Stimulated activated naive CD4-positive, alpha-beta T cell treated with Interleukin-2 at 50 U/mL for 16 hours (primary cell): Measurements from ENCODE around the gene ZC3H4.

Experiments
- DNase-seq: peaks from one replicate; lab custom pipeline; 2025; lab: John Stamatoyannopoulos, UW

ZC3H4 gene

DNA sequence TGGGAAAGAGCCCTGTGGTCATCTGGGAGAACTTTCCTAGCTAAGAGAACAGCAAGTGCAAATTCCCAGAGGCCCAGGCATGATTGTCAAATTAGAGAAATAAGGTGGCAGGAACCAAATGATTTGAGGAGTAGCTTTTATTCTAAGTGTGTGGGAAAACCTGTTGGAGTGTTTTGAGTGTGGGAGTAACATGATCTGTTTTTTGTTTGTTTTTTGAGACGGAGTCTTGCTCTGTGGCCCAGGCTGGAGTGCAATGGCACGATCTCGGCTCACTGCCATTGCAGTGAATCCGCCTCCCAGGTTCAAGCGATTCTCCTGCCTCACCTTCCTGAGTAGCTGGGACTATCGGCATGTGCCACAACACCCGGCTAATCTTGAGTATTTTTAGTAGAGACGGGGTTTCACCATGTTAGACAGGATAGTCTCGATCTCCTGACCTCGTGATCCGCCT, 19.5 kb upstream of the ZC3H4 start:
- DNase-seq, result no peak

DNA sequence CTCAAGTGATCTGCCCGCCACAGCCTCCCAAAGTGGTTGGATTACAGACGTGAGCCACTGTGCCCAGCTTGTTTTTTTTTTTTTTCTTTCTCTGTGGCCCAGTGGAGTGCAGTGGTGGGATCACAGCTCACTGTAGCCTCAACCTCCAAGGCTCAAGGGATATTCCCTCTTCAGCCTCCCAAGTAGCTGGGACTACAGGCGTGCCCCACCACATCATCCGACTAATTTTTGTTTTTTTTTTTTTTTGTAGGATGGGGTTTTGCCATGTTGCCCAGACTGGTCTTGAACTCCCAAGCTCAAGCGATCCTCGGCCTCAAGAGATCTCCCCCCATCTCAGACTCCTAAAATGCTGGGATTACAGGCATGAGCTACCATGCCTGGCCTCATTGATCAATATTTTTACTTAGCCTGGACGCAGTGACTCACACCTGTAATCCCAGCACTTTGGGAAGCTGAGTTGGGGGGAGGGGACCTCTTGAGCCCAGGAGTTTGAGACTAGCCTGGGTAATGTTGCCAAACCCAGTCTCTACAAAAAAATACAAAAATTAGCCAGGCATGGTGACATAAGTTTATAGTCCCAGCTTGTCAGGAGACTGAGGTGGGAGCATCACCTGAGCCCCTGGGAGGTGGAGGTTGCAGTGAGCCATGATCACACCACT, 18.7 kb upstream of the ZC3H4 start:
- no peak for DNase-seq

DNA sequence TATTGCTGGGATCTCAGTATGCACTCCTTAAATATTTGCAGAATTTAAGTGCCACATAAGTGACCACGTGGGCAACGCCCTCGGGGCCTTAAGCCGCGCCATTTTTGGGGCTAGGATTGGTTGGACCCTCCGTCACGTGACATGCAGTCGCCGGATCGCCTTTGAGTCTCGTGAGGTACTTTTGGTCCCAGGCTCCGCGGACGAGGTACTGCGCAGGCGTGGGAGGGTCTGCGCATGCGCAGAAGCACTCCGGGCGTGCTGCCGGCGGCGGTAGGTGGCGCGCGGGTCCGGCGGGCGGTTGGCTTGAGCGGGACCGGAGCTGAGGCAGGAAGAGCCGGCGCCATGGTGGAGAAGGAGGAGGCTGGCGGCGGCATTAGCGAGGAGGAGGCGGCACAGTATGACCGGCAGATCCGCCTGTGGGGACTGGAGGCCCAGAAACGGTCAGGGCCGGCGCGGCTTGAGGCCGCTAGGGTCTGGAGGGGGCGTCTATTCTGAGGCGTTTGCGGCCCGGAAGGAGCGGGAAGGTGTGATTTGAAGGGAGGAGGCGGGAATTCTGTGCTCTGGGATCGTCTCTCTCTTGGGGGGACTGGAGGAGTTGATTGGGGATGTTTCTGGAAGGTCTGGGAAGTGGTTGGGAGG, 17.1 kb upstream of the ZC3H4 start, which contains the start of gene SAE1:
TSS of gene SAE1 (plus strand) at position 247 of the 639 bp plus-strand sequence. CDS start at position 343, 96 bp downstream.
- peak; percentile 94 for DNase-seq

DNA sequence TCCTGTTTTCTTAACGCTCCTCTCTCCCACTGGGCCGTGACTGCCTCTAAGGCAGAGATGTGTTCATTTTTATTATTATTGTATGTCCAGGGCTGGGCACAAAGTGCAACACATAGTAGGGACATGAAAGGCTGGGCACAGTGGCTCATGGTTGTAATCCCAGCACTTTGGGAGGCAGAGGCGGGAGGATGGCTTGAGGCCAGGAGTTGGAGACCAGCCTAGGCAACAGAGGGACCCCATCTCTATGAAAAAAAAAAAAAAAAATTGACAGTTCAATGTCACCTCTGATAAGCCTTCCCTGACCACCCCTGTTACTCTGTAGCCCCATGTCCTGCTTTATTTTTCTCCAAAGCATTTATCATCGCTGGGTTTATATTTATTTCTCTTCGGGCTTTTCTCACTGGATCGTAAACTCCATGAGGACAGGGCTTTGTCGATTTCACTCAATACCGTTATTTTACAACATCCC, 16.6 kb upstream of the ZC3H4 start:
- DNase-seq, result no peak

DNA sequence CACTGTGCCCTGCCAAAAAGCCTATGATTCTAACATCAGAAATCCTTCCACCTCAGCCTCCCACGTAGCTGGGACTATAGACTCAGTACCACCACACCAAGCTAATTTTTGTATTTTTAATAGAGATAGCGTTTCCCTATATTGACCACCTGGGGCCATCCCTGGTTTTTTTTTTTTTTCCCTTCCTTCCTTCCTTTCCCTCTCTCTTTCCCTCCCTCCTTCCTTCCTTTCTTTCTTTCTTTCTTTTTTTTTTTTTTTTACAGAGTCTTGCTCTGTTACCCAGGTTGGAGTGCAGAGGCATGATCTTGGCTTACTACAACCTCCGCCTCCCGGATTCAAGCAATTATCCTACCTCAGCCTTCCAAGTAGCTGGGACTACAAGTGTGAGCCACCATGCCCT, 16.0 kb upstream of the ZC3H4 start:
- no peak for DNase-seq

DNA sequence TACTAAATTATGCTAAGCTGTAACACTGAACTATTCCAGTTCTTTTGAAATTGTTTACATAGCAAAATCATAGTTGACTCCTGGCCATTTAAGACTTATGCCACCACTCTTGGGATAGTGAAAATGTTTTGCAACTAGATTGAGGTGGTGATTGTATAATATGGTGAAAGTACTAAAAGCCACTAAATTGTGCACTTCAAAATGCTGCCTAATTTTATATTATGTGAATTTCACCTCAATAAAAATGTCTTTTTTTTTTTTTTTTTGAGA, 12.0 kb upstream of the ZC3H4 start:
- DNase-seq, result no peak

DNA sequence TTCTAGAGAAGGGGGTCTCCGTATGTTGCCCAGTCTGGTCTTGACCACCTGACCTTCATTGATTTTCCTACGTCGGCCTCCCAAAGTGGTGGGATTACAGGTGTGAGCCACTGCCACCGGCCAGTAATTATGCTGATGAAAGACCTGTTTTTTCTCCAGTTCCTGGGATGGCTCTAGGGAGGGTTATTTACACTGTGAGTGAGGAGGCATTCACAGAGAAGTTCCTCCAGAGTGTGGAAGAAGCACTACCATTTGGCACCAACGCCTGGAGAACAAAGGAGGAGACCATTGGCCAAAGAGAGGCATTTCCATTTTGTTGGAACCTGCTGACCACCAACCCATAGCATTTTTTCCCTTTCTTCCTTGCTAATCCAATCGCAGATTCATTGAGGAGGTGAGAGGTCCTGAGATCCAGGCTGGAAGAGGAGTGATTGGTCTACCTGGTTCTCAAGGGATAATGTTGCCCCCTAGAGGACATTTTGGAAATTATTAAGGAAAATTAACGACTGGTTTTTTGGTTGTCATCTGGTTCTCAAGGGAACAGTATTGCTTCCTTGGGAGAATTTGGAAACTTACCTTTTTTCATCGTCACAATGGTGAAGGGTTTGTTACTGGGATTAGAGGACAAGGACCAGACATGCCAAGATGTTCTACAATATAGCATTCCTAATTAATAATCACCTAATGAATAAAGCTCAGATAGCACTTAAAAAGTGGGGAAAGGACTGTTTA, 11.5 kb upstream of the ZC3H4 start:
- DNase-seq, result no peak

DNA sequence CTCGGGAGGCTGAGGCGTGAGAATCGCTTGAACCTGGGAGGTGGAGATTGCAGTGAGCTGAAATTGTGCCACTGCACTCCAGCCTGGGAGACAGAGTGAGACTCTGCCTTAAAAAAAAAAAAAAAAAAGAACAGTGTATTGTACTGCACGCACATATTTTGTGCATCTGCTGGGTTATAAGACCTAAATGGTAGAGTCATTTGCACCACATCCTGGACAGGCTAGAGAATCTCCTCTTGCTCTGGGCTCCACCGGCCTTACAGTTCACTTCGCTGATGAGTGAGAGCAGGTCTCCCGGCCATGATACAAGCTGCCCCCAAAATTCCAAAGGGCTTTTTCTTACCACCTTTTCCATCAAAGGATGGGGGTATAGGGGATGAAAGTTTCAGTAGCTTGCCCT, 9.8 kb upstream of the ZC3H4 start:
- no peak for DNase-seq

DNA sequence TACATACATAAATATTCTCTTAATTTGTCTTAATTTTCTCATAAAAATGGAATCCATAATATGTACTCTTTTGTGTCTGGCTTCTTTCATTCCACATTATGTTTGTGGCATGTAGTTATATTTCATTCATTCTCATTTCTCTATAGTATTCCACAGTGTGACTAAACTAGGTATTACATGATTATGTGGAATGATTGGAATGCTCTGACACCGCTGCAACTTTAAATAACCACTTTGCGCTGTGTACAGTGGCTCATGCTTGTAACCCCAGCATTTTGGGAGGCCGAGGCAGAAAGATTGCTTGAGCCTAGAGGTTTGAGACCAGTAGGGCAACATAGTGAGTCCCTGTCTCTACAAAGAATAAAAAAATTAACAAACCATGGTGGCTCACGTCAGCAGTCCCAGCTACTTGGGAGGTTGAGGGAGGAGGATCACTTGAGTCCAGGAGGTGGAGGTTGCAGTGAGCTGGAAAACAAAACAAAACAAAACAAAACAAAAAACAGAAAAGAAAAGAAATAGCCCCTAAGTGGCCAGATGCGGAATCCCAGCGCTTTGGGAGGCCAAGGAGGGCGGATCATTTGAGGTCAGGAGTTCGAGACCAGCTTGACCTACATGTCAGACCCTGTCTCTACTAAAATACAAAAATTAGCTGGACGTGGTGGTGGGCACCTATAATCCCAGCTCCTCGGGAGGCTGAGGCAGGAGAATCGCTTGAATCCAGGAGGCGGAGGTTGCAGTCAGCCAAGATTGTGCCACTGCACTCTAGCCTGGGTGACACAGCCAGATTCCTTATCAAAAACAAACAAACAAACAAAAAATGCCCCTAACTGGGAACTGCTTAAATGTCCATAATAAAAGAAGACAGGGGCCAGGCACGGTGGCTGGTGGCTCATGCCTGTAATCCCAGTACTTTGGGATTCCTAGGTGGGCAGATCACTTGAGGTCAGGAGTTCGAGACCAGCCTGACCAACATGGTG, 9.1 kb upstream of the ZC3H4 start:
- DNase-seq, result no peak

DNA sequence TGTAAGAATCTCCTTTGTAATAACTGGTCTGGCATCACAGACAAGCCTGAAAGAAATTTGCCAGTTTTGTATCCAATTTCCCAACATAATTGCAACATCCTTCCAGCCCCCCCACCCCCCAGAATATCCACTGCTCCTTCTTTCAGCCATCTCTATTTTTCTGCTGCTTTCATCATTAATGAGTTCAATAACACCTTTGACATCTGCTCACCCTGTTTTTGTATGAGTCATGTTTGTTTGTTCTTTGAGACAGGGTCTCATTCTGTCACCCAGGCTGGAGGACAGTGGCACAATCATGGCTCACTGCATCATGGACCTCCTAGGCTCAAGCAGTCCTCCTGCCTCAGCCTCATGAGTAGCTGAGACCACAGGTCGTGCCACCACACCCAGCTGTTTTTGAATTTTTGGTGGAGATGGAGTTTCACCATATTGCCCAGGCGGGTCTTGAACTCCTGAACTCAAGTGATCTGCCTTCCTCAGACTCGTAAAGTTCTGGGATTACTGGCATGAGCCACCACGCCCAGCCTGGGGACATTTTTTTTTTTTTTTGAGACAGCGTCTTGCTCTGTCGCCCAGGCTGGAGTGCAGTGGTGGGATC, 7.0 kb upstream of the ZC3H4 start:
- no peak for DNase-seq

DNA sequence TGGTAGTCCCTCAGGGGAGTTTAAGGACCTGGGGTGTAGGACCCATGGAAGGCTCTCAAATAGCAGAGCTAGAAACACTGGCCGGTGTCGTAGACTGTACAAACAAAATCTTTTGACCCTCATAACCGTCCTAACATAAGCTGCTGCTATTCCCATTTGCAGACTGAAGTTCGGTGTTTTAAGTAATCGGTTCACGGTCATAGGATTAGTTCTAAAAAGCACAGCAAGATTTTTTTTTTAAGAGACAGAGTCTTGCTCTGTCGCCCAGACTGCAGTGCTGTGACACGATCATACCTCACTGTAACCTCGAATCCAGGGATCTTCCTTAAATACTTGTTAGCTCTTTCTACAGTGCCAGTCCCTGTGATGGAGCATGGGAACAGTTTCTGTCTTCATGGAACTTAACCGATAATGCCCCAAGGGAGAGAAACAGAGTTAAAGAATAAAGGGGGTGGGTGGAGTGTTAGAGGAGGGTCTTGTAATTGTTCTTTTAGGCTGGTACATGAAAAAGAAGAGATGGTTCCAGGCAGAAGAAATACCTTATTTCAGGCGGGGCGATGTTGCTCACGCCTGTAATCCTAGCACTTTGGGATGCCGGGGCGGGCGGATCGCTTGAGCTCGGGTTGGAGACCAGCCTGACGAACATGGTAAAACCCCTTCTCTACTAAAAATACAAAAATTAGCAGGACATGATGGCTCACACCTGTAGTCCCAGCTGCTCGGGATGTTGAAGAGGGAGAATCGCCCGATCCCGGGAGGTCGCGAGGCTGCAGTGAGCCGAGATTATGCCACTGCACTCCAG, 475 bp upstream of the ZC3H4 start:
- DNase-seq, result no peak

DNA sequence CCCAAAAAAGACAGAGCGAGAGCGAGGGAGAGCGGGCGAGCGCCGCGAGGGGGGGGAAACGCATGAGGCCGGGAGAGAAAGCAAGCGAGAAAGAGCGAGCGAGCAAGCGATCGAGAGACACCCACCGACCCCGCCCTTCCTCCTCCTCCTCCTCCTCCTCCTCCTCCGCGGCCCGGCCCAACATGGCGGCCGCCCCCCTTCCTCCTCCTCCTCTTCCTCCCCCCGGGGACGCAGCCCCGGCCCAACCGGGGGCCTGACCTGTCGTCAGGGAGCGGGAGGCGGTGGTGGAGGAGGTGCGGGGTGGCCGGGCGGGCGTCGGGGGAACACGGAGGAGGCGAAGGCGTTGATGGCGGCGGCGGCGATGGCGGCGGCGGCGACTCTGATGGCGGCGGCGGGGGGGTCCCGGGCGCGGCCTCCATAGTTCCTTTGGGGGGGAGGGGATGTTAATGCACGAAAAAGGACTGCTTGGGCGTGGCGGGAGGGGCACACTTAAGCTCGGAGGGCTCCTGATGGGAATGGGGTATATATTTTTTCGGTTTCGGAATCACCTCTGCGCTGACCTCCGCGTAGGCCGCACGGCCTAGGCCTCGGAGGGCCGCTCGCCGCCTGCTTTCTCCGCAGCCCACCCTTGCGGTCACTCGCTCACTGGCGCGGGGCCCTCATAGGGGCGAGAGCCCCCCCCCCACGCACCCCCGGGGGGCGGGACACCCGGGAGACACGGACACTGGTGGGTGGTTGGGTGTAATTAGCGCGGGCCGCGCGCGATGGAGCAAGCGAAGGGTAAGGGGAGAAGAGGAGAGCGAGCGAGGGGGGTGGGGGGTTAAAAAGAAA, 1.2 kb downstream of the ZC3H4 start:
- peak; percentile 84 for DNase-seq

DNA sequence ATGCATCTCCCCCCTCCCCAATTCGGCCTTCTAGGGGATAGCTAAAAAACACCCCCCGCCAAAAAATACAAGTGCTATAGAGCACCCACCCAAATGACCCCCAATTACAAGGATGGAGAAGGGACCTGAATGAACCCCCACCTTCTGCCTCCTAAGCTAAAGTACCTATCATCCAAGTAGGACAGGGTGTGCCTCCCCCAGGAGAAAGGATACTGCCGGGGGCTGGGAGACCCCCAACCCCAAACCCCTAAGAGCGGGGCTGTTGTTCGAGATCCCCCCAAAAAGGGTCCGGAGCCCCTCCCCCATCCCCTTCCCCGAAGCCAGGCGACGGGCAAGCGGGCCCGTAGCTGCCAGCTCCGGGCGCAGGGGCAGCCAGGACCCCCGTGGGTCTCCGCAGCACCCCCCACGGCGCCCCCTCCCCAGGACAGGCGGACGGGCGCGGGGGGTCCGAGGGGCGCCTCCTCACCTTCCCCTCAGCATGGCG, 1.9 kb downstream of the ZC3H4 start:
- no peak for DNase-seq

DNA sequence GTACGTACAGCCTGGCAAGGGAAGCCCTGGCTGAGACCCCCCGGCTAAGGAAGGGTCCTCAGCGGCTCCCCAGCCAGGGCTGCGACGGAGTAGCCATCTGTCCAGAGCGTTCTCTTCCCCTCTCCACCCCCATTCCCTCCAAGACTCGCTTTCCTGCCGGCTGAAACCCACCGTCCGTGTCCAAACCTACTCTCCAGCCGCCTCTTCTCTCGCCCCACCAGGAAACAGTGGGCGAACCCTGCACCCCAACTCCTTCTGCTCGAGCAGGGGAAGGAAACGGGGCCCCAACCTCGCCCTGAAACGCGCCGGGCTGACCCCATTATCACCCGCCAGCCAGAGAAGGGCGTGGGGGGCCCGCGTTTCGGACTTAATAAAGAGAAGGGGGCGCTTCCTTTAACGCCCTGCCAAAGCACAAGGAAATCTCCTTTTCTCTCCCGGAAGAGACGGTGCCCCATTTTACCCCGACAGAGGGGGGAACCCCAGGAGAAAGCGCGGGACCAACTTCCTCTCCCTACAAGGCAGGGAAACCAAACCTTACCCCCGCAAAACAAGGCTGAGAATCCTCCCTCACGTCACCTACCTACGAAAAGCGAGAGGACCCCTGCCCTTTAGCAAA, 2.5 kb downstream of the ZC3H4 start:
- peak; percentile 50 for DNase-seq

DNA sequence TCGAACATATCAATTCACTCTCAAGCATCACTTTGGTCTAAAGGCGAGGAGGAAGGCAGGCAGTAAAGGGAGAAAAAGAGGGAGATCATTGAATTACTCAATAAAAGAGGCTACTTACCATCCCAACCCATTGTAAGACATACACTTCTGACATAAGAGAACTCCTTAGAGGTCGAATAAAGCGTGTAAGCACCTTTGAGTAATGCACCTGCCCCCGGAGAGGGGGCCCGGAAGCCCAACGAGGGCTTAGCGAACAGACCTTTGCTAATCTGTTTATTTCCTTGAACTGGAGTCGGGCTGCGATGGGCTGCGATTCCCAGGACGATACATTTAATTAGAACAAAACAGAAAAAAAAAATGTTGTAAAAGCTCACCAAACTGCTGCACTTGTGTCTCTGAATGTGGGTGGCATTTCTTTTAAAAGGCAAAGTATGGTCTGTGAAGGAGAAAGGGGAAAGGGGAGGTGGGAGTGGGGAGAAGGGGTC, 3.0 kb downstream of the ZC3H4 start:
- DNase-seq, result peak; percentile 61

DNA sequence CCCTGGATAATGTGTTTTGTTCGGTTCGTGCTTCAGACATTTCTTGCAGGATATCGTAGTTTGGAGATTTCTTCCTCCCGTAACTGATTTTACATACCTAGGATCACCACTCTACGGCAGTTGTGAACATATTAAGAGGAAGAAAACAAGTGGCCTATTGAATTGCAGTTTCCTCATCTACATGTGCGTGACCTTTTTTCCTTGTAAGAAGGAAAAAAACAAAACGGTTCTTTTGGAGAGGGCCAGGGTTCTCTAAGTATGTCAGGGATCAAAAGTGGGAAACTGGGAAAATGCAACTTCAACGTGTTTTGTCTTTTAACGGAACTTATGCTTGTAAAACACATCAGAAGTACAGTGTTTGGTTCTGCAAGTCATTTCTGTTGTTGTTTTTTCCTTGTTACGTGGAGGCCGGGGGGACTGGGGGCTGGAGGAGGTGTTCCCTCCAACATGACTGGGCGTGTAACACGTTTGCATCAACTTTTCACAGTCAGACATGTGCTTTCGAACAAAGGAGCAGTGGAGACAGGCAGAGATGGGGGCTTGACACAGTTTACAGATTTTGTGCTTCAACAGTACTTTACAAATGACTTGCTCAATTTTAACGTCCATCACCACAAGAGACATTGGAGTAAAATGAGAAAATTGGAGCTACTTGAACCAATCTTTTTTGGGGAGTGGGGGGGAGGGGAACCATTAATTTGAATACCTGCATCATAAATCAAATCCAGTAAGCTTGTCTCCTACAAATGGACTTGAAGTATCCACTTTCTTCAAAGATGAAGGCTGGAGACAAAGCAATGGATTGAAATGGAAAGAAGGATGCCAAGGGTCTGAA, 3.8 kb downstream of the ZC3H4 start:
- DNase-seq, result peak; percentile 70

DNA sequence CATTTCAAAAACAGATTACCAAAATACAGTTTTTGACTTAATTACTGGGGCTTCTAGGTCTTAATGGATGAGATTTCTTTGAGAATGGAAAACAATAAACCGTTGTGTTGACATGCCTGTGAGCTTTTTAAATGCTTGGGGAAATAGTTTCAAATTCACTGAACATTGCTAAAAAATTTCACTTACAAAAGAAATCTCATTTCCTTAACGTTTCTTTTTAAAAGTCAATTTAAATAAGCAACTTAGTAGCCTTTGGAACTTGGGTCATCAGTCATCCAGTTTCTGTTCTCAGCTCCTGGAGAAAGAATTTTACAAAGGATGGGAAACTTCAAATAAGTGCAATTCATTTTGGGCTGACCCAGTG, 4.4 kb downstream of the ZC3H4 start:
- DNase-seq, result no peak
